GM12872 (cell line): ENCODE measurements around the gene ERC2.

Experiments
- CTCF ChIP-seq: IDR thresholded peaks from 3 replicates; pipeline ENCODE4 v1.5.1; 2011; ENCODE audit warnings: low read depth, mild to moderate bottlenecking, low read length, moderate library complexity; ENCODE audit not compliant: insufficient read depth

Gene ERC2

GRCh38 chr3:55526332-55527030 lies 941.8 kb downstream of the ERC2 start:
- TF ChIP-seq CTCF: no peak

GRCh38 chr3:55525436-55525835 lies 942.8 kb downstream of the ERC2 start:
- no peak for TF ChIP-seq CTCF

GRCh38 chr3:55524565-55525244 lies 943.6 kb downstream of the ERC2 start:
- no peak for TF ChIP-seq CTCF

GRCh38 chr3:55523471-55523870 lies 944.8 kb downstream of the ERC2 start:
- TF ChIP-seq CTCF: no peak

- TF ChIP-seq CTCF: no peak
Measured at GRCh38 chr3:55521738-55522421, 946.4 kb downstream of the ERC2 start.

GRCh38 chr3:55521064-55521737 lies 947.1 kb downstream of the ERC2 start:
- TF ChIP-seq CTCF: no peak

GRCh38 chr3:55519019-55519418 lies 949.2 kb downstream of the ERC2 start:
- TF ChIP-seq CTCF: no peak
